Hindlimb muscle (tissue), 1 donor: ENCODE measurements around the gene SELENOI. TPM values are rescaled to one million over a fixed set of nuclear protein-coding genes. Genes with fewer than 3 reads are reported as not detected.
"Not testable (repeated sequence)": the region's sequence is repeated elsewhere in the genome, so short reads cannot be mapped to it uniquely, and the experiment has no call there.

Source experiments
- DNase-seq: peaks from one replicate; pipeline ENCODE4 v3.0.0-alpha.2; 2013
- polyA plus RNA-seq: library from polyadenylated mRNA; unstranded; fragments of 120-200 nt; gene quantifications from one replicate; pipeline ENCODE4 v1.2.1, GENCODE V29; 2013; ENCODE audit not compliant: insufficient read length

The SELENOI gene
- polyA plus RNA-seq, 1 donor = 9.3 TPM

DNA sequence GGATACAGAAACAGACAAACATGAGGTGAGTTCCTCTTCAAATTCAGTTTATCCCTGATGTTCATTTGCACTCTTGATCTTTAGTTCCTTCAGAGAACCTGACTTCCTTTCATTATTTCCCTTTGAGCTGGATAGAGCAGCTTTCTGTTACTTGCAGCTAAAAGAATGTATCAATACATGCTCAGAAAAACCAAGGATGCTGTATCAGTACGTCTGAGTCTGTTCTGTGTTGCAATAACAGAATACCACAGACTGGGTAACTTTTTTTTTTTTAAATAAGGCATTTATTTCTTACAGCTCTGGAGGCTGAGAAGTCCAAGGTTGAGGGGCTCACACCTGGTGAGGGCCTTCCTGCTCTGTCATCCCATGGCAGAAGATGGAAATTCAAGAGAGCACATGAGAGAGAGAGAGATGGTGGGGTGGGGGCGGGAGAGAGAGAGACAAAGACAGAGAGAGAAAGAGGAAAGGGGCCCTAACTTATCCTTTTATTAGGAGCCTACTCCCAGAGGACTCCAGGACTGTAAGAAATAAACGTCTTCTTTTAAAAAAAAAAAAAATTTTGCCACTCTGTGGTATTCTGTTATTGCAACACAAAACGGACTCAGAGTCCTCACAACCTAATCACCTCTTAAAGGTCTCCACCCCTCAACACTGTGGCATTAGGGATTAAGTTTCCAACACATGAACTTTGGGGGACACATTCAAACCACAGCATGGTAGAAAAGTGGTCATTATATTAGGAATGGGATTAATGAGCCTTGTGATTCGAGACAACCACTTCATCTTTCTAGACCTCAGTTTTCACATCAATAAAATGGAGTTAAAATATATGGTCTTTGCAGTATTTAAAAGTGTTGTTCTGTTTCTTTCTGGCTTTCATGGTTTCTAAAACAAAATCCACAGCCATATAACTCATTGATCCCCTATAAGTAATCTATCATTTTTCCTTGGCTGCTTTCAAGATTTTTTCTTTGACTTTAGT is 18.4 kb upstream of the SELENOI start:
- DNase-seq = no peak

DNA sequence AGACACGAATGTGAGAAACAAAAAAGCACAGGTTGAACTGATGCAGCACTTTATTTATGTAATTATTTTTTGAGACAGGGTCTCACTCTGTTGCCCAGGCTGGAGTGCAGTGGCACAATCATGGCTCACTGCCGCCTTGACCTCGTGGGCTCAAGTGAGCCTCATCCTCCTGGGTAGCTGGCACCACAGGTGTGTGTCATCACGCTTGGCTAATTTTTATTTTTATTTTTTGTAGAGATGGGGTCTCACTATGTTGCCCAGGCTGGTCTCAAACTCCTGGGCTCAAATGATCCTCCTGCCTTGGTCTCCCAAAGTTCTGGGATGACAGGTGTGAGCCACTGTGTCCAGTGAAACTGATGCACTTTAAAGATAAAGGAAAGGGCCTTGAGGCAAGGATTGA is 16.9 kb upstream of the SELENOI start:
- not testable (repeated sequence) for DNase-seq

DNA sequence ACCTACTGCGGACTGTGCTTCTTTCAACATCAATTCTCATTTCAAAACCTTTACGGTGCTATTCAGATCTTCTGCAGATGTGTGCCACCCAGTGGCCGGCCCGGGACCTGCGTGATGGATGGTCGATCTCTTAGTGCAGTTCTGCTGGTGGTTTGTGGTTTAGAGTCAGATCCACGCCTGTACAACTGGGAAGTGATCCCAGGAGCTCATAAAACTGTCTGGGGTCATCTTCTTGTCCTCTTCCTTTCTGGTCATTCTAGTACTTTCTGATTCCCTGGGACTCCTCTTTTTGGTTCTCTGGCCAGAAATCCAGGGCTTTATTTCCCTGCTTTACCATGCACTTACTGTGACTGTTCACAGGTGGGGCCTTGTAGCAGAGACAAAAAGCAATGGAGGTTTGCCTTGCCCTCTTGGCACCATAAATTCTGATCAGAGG is 15.8 kb upstream of the SELENOI start:
- peak; percentile 73 for DNase-seq

DNA sequence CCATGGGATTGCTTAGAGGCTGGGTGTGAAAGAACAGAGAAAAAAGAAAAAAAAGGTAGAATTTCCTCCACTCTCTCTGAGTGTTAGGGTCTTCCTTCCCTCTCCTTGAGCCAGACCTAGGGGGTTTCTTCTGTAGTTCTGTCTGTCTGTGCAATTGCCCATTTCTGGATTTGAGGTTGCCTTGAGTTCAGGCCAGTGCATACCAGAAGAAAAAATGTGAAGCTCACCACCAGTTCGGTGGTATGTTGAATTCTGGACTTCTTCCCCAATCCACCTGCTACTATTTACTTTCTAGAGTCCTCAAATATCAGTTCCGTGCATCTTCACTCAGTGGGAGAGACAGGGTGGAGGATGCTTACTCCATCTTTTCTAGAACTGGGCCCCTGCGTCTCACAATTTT is 15.3 kb upstream of the SELENOI start:
- DNase-seq = no peak

DNA sequence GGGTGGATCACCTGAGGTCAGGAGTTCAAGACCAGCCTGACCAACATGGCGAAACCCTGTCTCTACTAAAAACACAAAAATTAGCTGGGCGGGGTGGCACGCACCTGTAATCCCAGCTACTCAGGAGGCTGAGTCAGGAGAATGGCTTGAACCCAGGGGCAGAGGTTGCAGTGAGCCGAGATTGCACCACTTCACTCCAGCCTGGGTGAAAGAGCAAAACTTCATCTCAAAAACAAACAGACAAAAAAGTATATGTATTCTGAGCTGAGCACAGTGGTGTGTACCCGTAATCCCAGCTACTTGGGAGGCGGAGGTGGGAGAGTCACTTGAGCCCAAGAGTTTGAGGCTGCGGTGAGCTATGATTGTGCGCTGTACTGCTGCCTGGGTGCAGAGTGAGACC is 14.6 kb upstream of the SELENOI start:
- DNase-seq = not testable (repeated sequence)

DNA sequence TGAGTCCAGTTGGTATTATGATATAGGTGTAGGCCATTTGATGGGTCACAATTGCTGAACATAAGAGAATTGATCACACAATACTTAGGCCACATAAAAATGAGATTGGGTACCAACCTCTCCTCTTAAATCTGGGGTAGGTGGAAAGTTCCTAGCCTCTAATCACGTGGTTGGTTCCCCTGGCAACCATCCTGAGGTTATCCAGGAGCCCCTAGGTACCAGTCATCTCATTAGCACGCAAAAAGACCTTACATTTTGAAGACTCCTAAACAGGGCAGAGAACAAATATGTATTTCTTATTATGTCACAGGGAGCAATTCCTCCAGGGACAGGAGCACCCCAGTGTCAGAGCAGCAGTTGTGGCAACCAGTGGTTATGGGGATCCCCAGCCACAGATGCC is 12.7 kb upstream of the SELENOI start:
- no peak for DNase-seq

DNA sequence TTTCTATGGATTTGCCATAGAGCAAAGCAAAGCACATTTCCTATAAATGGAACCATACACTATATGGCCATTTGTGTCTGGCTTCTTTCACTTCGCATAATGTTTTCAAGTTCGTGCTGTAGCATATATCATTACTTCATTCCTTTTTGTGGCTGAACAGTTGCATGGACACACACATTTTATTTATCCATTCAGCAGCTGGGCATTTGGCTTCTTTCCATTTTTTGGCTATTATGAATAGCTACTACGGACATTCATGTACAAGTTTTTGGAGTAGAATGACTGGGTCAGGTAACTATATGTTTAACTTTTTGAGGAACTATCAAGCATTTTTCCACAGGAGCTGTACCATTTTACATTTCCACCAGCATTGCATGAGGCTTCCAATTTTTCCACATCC is 10.7 kb upstream of the SELENOI start:
- peak; percentile 13 for DNase-seq

DNA sequence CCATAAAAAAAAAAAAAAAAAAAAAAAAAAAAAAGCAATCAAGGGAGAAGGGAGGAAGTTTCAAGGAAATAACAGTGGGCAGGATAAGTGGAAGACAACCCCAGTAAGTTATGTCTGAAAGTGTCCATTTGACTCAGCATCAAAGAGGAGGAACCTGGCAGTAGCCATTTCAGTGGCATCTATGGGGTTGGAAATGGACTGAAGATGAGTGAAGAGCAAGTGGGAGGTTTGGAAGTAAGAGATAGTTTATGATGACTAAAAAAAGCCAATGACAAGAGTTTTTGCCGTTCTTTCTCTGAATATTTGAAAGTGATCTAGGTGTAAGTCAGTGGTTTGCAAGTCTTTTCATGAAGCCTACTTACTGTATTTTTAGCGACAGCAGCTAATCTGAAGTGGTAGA is 9.2 kb upstream of the SELENOI start:
- no peak for DNase-seq

DNA sequence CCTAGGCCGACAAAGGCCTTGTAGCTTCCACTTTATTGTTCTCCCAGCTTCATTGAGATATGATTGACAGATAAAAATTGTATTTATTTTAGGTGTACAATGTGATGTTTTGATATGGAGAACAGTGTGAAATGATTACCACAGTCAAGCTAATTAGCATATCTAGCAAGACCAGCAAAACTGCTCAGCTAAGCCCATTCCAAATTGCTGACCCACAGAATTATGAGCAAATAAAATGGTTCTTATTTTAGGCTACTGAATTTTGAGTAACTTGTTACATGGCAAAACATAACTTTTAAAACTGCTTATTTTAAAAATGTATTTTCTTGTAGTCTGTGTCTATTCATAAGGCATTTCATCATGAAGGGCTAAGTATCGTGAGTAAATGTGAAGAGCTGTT is 8.6 kb upstream of the SELENOI start:
- DNase-seq = no peak

DNA sequence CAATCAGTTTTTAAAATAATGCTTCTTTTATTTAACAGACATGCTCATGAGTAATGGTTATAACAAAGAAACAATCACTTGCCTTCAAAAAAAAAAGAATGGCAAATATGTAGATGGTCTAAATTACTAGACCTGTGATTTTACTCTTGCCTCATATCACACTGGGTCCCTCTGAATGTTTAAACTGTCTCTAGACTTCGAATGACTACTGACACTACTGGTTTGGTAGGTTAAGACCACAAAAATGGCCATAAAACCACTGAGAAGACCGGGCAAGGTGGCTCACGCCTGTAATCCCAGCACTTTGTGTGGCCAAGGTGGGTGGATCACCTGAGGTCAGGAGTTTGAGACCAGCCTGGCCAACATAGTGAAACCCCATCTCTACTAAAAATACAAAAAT is 5.1 kb upstream of the SELENOI start:
- no peak for DNase-seq

DNA sequence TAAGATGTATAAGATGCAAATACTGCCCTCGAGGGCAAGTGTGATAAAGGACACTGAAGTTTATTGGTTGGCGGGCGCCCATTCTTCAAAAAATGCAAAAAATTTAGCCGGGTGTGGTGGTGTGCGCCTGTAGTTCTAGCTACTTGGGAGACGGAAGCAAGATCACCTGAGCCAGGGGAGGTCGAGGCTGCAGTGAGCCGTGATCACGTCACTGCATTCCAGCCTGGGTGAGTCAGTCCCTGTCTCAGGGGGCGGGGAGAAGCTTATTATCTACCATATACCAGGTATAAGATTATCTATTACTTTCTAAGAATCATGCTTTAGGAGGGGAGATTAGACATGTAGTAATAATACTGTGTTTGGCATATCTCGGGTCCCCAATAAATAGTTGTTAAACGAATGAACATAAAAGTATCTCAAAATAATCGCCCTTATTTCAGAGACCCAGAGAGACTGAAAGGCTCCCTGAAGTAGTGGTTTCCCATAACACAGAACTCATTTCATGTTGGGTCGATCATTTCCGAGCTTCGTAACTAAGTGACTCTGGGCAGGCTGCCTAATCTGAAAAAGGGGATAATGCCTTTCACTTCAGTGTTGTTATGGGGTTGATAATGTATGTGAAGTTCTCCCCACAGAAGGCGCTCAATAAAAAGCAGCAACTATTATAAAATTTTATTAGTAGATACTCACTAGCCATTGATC is 1.2 kb upstream of the SELENOI start:
- peak; percentile 31 for DNase-seq

DNA sequence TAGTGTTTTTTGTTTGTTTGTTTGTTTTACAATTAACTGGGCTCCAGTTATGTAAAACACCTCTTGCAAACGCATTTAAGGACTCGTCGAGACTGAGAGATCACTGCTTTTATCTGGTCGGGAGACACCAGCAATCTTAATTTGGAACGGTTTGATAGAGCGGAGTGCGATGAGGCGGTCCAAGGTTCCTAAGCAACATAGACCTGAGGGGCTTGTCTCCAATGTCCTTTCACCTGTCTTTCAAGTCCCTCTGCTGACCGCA is 729 bp upstream of the SELENOI start:
- no peak for DNase-seq

DNA sequence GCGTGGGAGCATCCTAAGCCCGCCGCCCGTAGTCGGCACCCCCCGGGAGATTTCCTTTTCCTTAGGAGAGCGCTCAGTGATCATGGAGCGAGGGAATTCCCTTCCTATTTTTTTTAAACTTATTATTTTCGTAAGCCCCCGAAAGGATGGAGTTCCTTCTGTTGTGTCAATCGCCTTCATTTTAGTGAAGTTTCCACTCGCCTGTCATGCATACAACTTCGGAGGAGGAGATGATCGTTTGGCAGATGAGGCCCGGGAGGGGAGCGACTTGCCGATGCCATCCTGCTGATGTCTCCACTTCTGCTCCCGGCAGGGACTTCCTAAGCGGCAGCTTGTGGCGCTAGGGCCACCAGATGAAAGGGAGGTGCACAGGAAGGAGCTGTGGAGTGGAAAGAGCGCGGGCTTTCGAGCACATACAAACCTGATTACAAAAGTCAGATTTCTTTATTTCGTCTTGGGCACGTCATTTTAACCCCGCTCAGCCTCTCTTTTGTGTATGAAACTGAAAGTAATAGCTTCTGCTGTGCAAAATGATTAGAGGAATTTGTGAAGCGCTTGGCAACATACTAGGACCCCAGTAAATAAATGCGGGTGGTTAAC is 611 bp downstream of the SELENOI start, which contains the start of gene ADGRF3:
Gene ADGRF3, minus strand, starts transcription at position 336 of the 600 bp plus-strand sequence. CDS start 555 bp downstream, outside the sequence.
- DNase-seq = peak; percentile 32

DNA sequence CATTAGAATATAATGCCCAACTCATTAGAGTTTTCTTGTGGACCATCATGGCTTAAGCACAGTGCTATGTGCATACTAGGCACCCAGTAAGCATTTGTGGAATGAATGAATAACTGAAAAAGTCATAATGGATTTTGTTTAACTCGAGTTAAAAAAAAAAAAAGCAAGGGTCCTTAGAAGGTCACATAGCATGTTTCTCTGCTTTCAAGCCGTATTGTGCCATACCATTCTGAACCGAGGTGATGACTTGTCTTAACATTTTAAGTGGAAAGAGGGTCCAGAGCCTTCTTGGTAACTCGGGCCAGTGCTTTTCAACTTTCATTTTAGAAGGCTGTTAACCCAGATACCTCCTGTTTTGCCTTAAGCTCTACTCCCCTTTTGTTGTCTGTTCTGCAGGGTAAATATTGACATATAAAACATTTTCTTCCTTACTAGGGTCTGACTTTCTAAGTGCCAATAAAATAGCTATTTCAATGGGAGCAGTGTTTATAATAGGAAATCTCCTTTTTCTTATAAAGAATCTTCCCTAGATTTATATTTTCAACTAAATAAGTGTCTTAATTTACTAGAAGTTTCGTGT is 1.4 kb downstream of the SELENOI start:
- DNase-seq = no peak

DNA sequence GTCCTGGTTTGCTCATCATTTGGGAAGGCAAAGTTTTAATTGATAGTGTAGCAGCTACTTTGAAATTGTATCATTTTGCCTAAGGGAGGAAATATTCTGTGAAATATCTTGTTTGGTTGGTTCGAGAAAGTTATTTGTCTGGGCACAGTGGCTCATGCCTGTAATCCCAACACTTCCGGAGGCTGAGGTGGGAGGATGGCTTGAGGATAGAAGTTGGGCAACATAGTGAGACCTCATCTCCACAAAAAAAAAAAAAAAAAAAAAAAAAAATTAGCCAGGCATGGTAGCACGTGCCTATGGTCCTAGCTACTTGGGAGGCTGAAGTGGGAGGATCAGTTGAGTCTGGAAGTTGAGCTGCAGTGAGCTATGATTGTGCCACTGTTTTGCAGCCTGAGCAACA is 3.7 kb downstream of the SELENOI start:
- no peak for DNase-seq

DNA sequence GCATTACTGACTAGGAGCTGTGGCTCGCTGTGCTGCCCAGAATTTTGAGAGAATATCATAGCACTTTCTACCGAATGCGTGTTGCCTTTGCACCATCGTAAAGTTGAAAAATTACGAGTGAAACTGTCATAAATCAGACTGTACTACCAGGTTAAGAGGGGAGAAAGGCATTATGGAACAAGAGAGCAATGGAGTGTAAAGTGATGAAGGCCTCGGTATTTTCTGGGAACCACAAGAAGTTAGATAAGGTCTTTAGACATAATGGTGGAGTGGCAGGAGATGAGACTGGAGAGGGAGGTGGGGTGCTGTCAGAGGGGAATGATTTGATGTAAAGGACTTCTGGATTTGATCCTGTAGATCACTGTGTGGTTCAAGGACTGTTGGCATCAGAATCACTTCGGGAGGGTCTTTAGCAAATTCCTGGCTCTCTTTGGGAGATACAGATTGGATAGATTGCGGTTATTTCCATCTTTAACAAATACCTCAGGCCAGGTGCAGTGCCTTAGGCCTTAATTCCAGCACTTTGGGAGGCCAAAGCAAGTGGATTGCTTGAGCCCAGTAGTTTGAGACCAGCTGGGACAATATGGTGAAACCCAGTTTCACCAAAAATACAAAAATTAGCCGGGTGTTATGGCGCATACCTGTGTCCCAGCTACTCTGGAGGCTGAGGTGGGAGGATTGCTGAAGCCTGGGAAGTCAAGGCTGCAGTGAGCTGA is 5.6 kb downstream of the SELENOI start:
- DNase-seq = no peak

DNA sequence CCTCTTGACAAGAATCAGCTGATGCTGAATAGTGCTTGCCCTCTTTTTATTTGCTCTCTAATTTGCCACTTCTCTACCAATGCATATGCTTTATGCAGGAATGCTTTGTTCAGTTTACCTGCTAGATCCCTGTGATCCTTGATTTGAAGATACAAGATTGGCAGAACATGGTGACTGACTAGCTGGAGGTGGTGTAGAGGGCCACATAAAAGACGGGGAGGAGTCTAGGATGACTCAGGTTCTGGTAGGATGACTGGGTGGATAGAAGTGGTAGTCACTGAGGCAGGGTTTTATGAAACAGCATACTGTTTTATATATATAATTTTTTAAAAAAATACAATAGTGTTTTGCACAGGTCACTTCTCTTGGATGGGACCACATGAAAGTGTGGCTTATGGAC is 6.9 kb downstream of the SELENOI start:
- DNase-seq = no peak

DNA sequence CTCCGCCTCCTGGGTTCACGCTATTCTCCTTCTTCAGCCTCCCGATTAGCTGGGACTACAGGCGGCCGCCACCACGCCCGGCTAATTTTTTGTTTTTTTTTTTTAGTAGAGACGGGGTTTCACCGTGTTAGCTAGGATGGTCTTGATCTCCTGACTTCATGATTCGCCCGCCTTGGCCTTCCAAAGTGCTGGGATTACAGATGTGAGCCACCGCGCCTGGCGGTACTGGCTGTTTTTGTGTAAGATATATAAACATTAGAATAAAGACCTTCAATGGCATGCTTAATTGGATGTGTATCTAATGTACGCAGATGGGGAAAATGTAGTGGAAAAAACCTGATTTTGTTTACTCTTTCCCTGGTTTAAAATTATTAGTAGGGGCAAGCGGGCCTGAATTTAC is 8.5 kb downstream of the SELENOI start:
- not testable (repeated sequence) for DNase-seq

DNA sequence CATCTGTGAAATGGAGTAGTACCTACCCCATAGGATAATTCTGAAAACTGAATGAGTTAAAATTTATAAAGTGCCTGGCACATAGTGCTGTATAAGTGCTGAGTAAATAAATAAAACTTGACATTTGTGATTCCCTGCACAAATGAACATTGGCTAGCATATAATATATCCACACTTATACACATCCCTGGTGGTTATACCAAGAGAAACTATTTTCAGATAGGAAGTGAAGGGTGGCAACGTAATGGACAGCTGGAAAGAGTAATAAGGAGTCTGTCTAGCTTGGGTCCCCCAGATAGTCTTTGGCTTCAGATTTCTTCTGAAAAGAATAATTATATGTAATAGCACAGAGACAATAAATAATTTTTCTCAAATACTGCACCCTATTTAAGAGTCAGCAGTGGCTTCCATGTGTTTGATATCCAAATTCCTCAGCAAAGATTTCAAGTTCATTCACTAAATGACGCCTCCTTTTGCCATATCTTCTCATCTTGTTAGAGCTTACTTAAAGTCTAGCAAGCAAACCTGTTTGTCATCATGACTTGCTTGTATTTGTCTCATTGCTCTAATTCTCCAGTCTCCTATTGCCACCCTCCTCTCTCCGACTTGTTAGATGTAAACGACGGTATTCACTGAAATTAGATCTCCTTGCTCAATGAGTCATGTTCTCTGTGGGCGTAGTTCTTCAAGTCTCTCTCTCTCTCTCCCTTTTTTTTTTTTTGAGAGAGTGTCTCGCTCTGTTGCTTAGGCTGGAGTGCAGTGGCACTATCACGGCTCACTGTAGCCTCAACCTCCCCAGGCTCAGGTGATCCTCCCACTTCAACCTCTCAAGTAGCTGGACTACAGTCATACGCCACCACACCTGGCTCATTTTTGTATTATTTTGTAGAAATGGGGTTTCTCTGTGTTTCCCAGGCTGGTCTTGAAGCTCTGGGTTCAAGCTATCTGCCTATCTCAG is 9.4 kb downstream of the SELENOI start:
- DNase-seq = no peak

DNA sequence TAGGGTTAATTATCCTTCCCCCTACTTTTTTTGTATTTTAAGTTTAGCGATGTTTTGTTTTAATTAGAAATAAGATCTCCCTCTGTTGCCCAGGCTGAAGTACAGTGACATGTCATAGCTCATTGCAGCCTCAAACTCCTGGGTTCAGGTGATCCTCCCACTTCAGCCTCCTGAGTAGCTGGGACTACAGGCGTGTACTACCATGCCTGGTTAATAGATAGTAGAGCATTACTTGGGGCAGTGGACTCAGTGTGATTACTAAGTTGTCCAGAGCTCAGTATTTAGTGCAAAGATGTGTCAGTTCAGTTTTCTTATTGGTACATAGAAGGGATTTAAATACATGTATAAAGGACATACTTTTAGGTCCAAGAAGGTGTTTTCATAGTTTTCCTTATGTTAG is 10.2 kb downstream of the SELENOI start:
- no peak for DNase-seq

DNA sequence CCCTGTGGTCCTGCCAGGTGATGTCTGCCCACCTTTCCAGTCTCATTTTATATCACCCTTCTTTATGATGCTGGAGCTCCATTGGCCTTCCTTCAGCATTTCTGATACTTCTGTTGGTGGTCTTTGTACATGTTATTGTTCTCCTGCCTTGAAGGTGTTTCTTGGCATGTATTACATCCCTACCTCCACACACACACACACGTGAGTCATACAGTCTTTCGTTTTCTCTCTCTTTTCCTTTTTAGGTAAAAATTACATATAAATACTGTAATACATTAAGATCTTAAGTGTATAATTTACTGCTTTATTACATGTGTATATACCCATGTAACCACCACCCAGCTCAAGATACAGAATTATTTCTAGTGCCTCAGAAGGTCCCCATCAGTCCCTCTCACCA is 10.8 kb downstream of the SELENOI start:
- DNase-seq = no peak
